ENCODE data around the gene MOB3A. TPM values are rescaled to one million over a fixed set of nuclear protein-coding genes. Genes with fewer than 3 reads are reported as not detected.
A peak's percentile ranks its signal among the peaks of the same experiment; 100 is the strongest.

Gene MOB3A
- total and polyA plus RNA-seq, 9 of the 15 experiments (the other 6 are each of a cell fraction or from before 2014, with no cell fraction given): 1.1 to 24.1 (median 6.0) TPM

- Histone ChIP-seq H3K79me2 (ENCODE audit: control insufficient read depth, insufficient read depth, low read length) (no peaks in the 10 kb centered on the region), H3K4me1 (replicated peaks in 1 of 2; ENCODE audit: control insufficient read depth in 2 of 2, insufficient read depth in 2 of 2, low read length in 2 of 2) (peaks cover 3 to 64% of the 10 kb centered on the region in 2 experiments; a peak in 3 of 5 replicates), H3K4me2 (ENCODE audit: insufficient read depth, low read length) (peak overlapping the region; percentile 71; the same call in 1 of the 2 replicates), H3K36me3 (ENCODE audit: control insufficient read depth, insufficient read depth, low read length) (peaks cover 31% of the 10 kb centered on the region; the same call in 1 of the 3 replicates), H3K9me3 (replicated peaks; ENCODE audit: control insufficient read depth, insufficient read depth, low read depth, low read length) (peaks cover 7% of the 10 kb centered on the region), H3K27me3 (ENCODE audit: control insufficient read depth in 2 of 2, insufficient read depth in 2 of 2, low read length in 2 of 2) (no peaks in the 10 kb centered on the region), H3K4me3 (0 out of 2 replicates have a peak overlapping the region, but pooled peaks have one; percentile 22), H2AFZ (ENCODE audit: low read depth, low read length) (peak overlapping the region; percentile 88), H3K27ac (ENCODE audit: extremely low read depth, low read depth, low read length) (peak overlapping the region; percentile 71; the same call in 2 of the 3 replicates), H4K20me1 (replicated peaks; ENCODE audit: control insufficient read depth, insufficient read depth, low read length) (no peaks in the 10 kb centered on the region), H3K9me1 (ENCODE audit: control insufficient read depth, insufficient read depth, low read length) (no peaks in the 10 kb centered on the region), H3K9ac (ENCODE audit: insufficient read depth in 1 of 2, low read depth in 2 of 2, low read length in 2 of 2) (peak overlapping the region; percentile 45 to 48; a peak in 2 of 4 replicates)
- DNase-seq (ENCODE audit: extremely low read depth in 1 of 4, low spot score in 3 of 4): no peak
- ChIA-PET CTCF (ENCODE audit: low intra/inter-chr PET ratio) (no interaction called here), POLR2A (interaction anchor here (0.6 to 2.5 kb wide), 13 partner anchors 8 to 784 kb away, joined by 3 to 26 read pairs (median 4); partner anchors contain the start of gene MKNK2)
- no TSS peak for BruUV-seq (replicated peaks)
- no peak for FAIRE-seq
- WGBS (ENCODE audit: insufficient coverage, low coverage, missing lambda C conversion rate): 92% methylated on average over 14 of the region's 14 CpGs
- intact Hi-C loops (cut with micrococcal nuclease) (no loop called here), in situ Hi-C loops (cut with MboI) (no loop called here)
- no peak for ATAC-seq
- TF ChIP-seq SPI1 (IDR thresholded peaks at IDR 0.05; ENCODE audit: borderline replicate concordance, low read depth, low read length): no peak
- 0 out of 2 replicates have a peak, but pooled peaks have one; percentile 35 for TF ChIP-seq ARID4B (CRISPR knock-in tag; IDR thresholded peaks at IDR 0.05)
- 0 out of 2 replicates have a peak, but pooled peaks have one; percentile 35 for TF ChIP-seq AFF4 (CRISPR knock-in tag; IDR thresholded peaks at IDR 0.05)
- no peak for TF ChIP-seq SRF (CRISPR knock-in tag; IDR thresholded peaks at IDR 0.05)
- TF ChIP-seq CBX1 (IDR thresholded peaks at IDR 0.05; ENCODE audit: low read depth): peak; percentile 10; the same call in 1 of the 2 replicates
- TF ChIP-seq TEAD1 (CRISPR knock-in tag; IDR thresholded peaks at IDR 0.05): no peak
- no peak for TF ChIP-seq NEUROD1 (IDR thresholded peaks at IDR 0.05; ENCODE audit: borderline replicate concordance, low read depth, low read length, partially characterized antibody)
- no peak for TF ChIP-seq ATF1 (CRISPR knock-in tag; IDR thresholded peaks at IDR 0.05)
- TF ChIP-seq ATF1 (tag; IDR thresholded peaks at IDR 0.05): peak; percentile 29
- no peak for TF ChIP-seq ZFP1 (CRISPR knock-in tag; IDR thresholded peaks at IDR 0.05)
- TF ChIP-seq MCM7 (IDR thresholded peaks at IDR 0.05): no peak
- no peak for TF ChIP-seq THRB (CRISPR knock-in tag; conservative IDR thresholded peaks at IDR 0.05)
- no peak for TF ChIP-seq ETS2 (tag; IDR thresholded peaks at IDR 0.05; ENCODE audit: borderline replicate concordance, poor library complexity, severe bottlenecking)
Observed at GRCh38 chr19:2035590-2035991, 60.5 kb downstream of the MOB3A start.

Measured in K562 (cell line).